HG02970 (cell line): ENCODE data around the gene HSF2BP.
"Not testable (repeated sequence)": the region's sequence is repeated elsewhere in the genome, so short reads cannot be mapped to it uniquely, and the experiment has no call there.

Source experiments
- ATAC-seq: cut with Tn5 transposase; IDR thresholded peaks from one replicate; pipeline ENCODE4 v1.9.1; 2021; ENCODE audit warnings: mild to moderate bottlenecking, moderate library complexity, moderate number of reproducible peaks; ENCODE audit not compliant: unreplicated experiment, low FRiP score

Gene HSF2BP

GRCh38 chr21:43600642-43601402 is 58.5 kb downstream of the HSF2BP start:
- ATAC-seq: no peak

DNA sequence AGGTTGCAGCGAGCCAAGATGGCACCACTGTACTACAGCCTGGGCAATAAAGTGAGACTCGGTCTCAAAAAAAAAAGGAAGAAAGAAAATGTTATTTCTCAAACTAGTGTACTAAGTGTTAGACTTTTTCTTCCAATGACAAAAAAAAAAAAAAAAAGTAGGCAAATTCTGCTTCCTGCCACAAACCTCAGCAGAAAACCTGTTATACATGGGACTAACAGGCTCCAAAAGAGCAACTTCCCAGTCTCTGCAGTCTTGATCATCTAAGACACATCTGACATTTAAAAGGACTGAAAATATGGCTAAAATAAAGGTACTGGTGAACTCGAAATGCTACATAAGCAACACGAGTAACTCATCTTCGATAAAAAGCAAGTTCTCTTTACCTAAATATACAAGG is 59.6 kb downstream of the HSF2BP start:
- ATAC-seq: no peak

DNA sequence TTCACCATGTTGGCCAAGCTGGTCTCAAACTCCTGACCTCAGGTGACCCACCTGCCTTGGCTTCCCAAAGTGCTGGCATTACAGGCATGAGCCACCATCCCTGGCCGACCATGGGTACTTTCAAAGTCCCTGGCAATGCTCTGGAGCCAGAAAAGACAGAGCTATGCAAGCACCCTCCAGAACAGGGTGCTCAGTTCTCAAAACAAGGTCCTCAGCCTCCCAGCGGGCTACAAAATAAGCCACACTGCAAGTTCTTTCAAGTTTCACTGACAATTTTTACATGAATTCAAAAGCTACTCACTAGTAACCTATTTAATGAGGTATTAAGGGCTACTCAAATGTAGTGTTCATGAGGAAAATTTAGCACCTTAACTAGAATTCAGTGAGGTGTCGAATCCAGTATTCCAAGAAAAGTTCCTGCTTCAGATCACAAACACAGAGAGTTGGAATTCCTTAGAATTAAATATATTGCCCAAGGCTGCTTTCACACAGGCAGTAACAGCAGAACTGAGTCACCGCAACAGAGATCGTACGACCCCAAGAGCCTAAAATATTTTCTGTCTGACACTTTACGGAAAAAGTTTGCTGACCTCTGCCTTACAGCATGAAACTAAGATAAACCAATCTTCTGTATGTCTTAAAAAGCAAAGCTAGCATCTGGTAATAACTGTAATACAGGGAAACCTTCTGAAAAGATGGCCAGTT is 60.7 kb downstream of the HSF2BP start:
- no peak for ATAC-seq

DNA sequence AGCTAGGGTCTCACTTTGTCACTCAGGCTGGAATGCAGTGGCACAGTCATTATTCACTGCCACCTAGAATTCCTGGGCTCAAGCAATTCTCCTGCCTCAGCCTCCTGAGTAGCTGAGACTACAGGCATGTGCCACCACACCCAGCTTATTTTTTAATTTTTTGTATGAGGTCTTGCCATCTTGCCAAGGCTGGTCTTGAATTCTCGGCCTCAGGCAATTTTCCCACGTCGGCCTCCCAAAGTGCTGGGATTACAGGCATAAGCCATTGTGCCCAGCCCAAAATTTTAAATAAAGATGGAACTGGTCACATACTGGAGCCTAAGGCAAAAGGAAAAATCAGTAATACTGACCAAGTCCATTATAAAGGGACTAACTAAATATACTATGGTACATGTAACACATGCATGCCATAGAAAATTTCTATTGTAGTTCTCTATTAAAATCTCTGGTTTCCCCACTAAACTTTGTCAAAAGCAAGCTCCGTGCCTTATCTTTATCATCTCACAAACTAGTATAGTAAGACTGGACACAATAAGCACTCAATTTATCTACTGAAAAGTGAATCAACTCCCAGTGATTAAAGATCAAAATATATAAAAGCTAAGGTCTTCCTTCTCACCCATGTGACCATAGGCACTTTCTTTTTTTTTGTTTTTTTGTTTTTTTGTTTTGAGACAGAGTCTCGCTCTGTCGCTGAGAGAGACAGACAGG is 61.6 kb downstream of the HSF2BP start:
- no peak for ATAC-seq

- no peak for ATAC-seq
Observed at GRCh38 chr21:43597052-43597451, 62.2 kb downstream of the HSF2BP start.

- ATAC-seq: no peak
Observed at GRCh38 chr21:43596616-43597015, 62.7 kb downstream of the HSF2BP start.

DNA sequence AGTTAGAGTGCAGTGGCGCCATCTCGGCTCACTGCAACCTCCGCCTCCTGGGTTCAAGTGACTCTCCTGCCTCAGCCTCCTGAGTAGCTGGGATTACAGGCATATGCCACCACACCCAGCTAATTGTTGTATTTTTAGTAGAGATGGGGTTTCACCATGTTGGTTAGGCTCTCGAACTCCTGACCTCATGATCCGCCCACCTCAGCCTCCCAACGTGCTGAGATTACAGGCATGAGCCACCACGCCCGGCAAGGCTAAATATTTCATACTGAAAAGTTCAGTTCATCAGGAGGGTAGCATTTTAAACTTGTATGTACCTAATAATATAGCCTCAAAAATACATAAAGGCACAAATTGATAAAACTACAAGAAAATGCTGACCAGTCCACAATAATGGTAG is 63.5 kb downstream of the HSF2BP start:
- not testable (repeated sequence) for ATAC-seq

DNA sequence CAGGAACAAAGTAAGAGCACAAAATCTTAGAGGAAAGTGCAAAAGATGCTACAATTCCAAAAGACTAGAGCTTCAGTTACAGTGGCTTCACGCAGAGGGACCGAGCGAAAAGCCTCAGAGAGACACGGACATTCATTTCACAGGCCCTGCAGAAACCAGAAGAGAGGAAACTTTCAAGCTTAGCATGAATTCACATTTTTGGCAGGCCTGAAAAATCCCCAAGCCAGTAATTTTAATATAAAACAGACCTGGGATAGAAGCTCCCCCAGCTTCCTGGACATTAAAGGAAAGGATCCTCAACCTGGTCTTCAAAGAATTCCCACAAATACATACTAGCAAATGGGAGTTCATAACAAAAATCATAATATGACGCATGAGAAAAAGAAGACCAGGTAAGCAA is 66.2 kb downstream of the HSF2BP start:
- no peak for ATAC-seq

- no peak for ATAC-seq
Observed at GRCh38 chr21:43591571-43591970, 67.7 kb downstream of the HSF2BP start.

DNA sequence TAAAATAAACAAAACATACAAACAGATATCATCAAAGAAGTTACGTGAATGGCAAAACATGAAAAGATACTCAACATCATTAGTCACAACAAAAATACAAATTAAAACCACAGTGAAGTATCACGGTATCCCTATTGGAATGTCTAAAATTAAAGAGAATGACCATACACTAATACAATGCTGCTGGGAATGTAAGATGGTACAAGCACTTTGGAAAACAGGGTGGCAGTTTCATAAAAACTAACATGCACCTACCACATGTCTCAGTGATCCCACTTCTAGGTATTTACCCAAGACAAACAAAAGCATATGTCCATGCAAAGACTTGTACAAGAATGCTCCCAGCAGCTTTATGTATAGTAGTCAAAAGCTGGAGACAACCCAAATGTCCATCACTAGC is 69.1 kb downstream of the HSF2BP start:
- no peak for ATAC-seq

- ATAC-seq: no peak
Observed at GRCh38 chr21:43588957-43589356, 70.3 kb downstream of the HSF2BP start.

DNA sequence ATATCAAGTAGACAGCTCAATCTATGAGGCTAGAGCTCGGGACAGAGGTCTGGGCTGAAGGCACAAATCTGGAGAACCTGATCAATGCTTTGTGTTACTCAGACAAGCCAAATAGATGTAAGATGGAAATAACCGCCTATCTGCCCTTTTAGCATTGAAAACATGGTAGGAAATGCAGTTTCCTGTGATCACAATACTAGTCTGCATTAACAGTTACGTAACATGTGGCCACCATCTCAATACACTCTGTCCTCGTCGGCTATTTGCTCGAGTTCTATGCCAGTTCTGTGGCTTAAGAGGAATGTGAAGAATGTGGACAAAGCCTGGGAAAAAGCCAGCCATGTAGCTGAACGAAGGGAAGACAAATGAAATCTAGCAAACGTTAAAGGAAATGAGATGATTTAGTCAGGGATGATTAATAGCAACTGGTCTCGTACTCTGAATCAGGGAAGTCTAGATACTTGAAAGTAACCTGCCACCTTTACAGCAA is 73.3 kb downstream of the HSF2BP start:
- no peak for ATAC-seq

DNA sequence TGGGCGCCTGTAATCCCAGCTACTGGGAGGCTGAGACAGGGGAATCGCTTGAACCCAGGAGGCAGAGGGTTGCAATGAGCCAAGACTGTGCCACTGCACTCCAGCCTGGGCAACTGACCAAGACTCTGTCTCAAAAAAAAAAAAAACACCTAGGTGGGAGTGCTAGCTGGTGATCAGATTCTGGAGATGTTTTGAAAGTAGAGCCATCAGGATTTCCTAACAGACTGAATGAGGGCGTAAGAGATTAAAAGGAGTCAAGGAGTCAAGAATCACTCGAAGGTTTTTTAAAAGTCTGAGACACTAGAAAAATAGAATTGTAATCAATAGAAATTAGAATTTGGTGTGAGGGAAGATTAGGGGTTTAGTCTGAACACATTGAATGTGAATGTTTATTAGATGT is 73.8 kb downstream of the HSF2BP start:
- no peak for ATAC-seq

DNA sequence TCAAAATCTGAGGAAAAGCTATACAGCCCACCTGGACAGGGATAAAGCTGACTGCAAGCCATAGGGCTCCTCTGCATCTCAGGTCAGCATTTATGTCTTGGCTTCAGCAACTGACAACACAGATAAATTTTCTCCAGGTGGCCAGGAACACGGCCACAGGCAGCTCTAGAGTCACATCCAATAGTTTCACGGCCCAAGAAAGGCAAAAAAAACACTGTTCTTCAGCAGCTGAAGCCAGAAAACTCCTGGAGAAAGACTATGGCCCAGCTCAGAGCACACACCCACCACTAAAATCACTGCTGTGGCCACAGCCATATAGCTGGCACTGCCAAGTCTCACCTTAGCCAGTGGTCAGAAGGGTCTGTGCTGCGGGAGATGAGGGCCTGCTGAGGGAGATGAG is 77.8 kb downstream of the HSF2BP start:
- ATAC-seq: no peak

- ATAC-seq: no peak
Observed at GRCh38 chr21:43578677-43579303, 80.5 kb downstream of the HSF2BP start.

GRCh38 chr21:43575473-43575844 is 83.8 kb downstream of the HSF2BP start:
- ATAC-seq: no peak

GRCh38 chr21:43574741-43575472 is 84.4 kb downstream of the HSF2BP start:
- no peak for ATAC-seq

- ATAC-seq: no peak
Observed at GRCh38 chr21:43573921-43574320, 85.4 kb downstream of the HSF2BP start.

- no peak for ATAC-seq
Observed at GRCh38 chr21:43572446-43572845, 86.8 kb downstream of the HSF2BP start.

GRCh38 chr21:43571976-43572375 is 87.3 kb downstream of the HSF2BP start:
- no peak for ATAC-seq
